Measurements from ENCODE around the gene SCT. TPM values are rescaled to one million over a fixed set of nuclear protein-coding genes. Genes with fewer than 3 reads are reported as not detected.

The SCT gene
- total and polyA plus RNA-seq, 2 of the 4 experiments (the other 2 are of a cell fraction), result not detected

DNA sequence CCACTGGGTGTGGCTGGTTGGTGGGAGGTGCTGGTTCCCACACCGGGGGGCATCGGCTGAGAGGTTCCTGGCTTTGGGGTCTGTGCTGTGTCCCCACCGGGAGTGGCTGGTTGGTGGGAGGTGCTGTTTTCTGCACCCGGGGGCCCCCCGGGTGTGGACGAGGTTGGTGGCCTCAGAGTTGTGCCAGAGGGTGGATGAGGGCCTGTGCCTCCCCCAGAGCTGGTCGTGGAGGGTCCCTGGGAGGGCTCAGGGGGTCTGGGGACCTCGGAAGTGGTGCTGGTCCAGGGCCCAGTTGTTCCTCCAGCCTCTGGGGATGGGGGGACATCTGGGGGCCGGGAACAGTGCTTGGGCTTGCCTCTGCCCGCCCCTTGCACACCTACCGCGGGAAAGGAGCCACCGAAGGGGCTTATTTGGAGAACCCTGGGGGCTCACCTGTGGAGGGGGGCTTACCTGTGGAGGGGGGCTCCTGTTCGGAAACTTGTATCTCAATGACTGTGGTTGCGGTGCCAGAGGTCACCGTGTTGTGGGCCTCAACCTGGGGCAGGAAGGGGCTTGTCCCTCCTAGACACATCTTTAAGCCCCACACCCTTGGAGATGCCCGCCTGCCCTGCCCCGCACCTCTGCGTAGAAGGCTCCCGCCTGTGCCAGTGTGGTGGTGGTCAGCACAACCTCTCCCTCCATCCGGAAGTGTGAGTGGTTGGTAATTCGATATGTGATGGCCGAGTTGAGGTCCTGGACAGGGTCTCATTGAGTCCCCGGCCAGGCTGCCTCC, 7.9 kb downstream of the SCT start:
- peaks cover 8% of the 10 kb centered on the region; the same call in 1 of the 2 replicates for H3K36me3 ChIP-seq (ENCODE audit: control insufficient read depth, insufficient read depth, low read length)
- H3K18ac ChIP-seq (ENCODE audit: low read depth, low read length), result no peak overlapping the region
- H4K8ac ChIP-seq (ENCODE audit: low read depth in 2 of 2, low read length in 2 of 2), result no peak overlapping the region
- in situ Hi-C loops (cut with MboI; ENCODE audit: low sequenced_read_pairs) (no loop called here), intact Hi-C loops (cut with micrococcal nuclease) (no loop called here), dilution Hi-C loops (cut with HindIII; ENCODE audit: low sequenced_read_pairs, unreplicated experiment) (no loop called here)
- no CpG with 5 or more reads among the region's 24 CpGs for WGBS, 2 experiments (ENCODE audit: extremely low coverage in 2 of 2, insufficient read length in 1 of 2)
- H3K9me3 ChIP-seq (ENCODE audit: control insufficient read depth, insufficient read depth, low read length), result no peaks in the 10 kb centered on the region
- DNase-seq (no peak), ATAC-seq (ENCODE audit: low read depth) (no peak)
- no peak overlapping the region for H3K14ac ChIP-seq (replicated peaks; ENCODE audit: low read depth, low read length)
- ChIA-PET POLR2A (ENCODE audit: unreplicated experiment) (no interaction called here), CTCF (no interaction called here)
- H3K4me1 ChIP-seq (ENCODE audit: control insufficient read depth, insufficient read depth, low read length), result peaks cover 4% of the 10 kb centered on the region; the same call in 1 of the 2 replicates
- no peak overlapping the region for H4K5ac ChIP-seq (ENCODE audit: low read depth, low read length)
- H2BK120ac ChIP-seq (ENCODE audit: low read depth, low read length), result no peak overlapping the region
- H3K9me1 ChIP-seq (ENCODE audit: insufficient read depth, low read length), result 0 out of 2 replicates have a peak, but pooled peaks cover 3% of the 10 kb centered on the region
- H3K4me3 ChIP-seq (ENCODE audit: insufficient read depth, low read depth, low read length), result no peak overlapping the region
- no TSS peak for BruUV-seq (replicated peaks)
- H2BK20ac ChIP-seq (ENCODE audit: low read depth, low read length), result no peak overlapping the region
- H3K4me2 ChIP-seq (ENCODE audit: low read depth, low read length), result no peak overlapping the region
- H2BK5ac ChIP-seq (ENCODE audit: low read depth, low read length, poor library complexity, severe bottlenecking), result no peak overlapping the region
- H3K79me1 ChIP-seq (ENCODE audit: low read depth in 1 of 2, low read length in 2 of 2), result peaks cover 2 to 25% of the 10 kb centered on the region in 2 experiments; a peak in 3 of 4 replicates
- no peak overlapping the region for H2BK15ac ChIP-seq (ENCODE audit: low read depth, low read length)
- no peak overlapping the region for H3K27ac ChIP-seq (ENCODE audit: insufficient read depth, low read length)
- H2AK9ac ChIP-seq (replicated peaks; ENCODE audit: low read depth, low read length, poor library complexity), result no peak overlapping the region
- no peak overlapping the region for H3K4ac ChIP-seq (ENCODE audit: low read depth, low read length)
- H3K23ac ChIP-seq (ENCODE audit: low read depth, low read length), result no peak overlapping the region
- H4K91ac ChIP-seq (ENCODE audit: insufficient read depth, low read depth, low read length), result no peak overlapping the region
- no peak overlapping the region for H3K56ac ChIP-seq (ENCODE audit: extremely low read depth, insufficient read depth, low read length)
- TF ChIP-seq NFE2L2 (IDR thresholded peaks at IDR 0.05; ENCODE audit: low read depth, low read length), result no peak
- TF ChIP-seq, protein P1, sequence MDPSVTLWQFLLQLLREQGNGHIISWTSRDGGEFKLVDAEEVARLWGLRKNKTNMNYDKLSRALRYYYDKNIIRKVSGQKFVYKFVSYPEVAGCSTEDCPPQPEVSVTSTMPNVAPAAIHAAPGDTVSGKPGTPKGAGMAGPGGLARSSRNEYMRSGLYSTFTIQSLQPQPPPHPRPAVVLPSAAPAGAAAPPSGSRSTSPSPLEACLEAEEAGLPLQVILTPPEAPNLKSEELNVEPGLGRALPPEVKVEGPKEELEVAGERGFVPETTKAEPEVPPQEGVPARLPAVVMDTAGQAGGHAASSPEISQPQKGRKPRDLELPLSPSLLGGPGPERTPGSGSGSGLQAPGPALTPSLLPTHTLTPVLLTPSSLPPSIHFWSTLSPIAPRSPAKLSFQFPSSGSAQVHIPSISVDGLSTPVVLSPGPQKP (IDR thresholded peaks at IDR 0.05; ENCODE audit: borderline replicate concordance, low read depth, low read length), result no peak
- TF ChIP-seq CEBPB (IDR thresholded peaks at IDR 0.05; ENCODE audit: low read depth, low read length), result no peak
- no peaks in the 10 kb centered on the region for H3K27me3 ChIP-seq (ENCODE audit: control insufficient read depth, insufficient read depth, low read length)
- no peak overlapping the region for H2AFZ ChIP-seq (replicated peaks; ENCODE audit: low read length, poor library complexity)
- no peak overlapping the region for H3K9ac ChIP-seq (ENCODE audit: low read depth, low read length)
- H4K20me1 ChIP-seq (ENCODE audit: insufficient read depth, low read length), result peaks cover 12% of the 10 kb centered on the region
- H2AK5ac ChIP-seq (ENCODE audit: low read depth, low read length), result no peak overlapping the region

Measured in IMR-90 (cell line).